ENCODE measurements around the gene ITIH3. TPM values are rescaled to one million over a fixed set of nuclear protein-coding genes. Genes with fewer than 3 reads are reported as not detected.

ITIH3 gene
- total RNA-seq, 1 donor from 2014 or later = 0.71 TPM

DNA sequence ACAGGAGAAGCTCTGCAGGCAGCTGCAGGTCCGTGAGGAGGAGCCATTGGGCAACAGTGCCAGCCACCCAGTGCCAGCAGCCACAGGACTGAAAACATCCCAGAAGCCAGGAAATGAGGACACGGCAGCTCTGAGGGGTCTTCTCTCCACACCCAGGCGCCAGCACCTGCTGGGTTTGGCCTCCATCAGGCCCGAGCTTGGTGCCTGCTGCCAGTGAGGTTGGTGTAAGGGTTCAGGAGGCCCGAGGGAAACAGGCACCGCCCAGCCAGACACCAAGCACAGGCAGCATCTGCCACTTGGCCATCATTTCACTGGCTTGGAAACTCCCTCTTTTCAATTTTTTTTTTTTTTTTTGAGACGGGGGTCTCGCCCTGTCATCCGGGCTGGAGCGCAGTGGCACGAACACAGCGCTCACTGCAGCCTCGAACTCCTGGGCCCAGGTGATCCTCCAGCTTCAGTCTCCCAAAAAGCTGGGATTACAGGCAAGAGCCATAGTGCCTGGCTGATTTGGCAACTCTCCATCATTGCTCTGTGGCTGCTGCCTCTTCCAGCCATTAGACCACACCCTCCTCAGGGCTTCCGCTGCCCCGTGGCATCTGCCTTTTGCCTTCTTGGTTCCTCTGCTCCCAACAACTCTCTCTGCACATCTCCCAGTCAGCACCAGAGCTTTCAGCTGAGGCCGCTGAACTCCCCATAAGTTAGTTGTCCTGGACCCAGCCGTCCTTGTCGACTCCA is 1.5 kb upstream of the ITIH3 start:
- no peak for DNase-seq (ENCODE audit: low spot score)

GRCh38 chr3:52793702-52794611 is 639 bp upstream of the ITIH3 start:
- DNase-seq (ENCODE audit: low spot score) = no peak

- no peak for DNase-seq (ENCODE audit: low spot score)
Measured at GRCh38 chr3:52795298-52795900, 803 bp downstream of the ITIH3 start.

DNA sequence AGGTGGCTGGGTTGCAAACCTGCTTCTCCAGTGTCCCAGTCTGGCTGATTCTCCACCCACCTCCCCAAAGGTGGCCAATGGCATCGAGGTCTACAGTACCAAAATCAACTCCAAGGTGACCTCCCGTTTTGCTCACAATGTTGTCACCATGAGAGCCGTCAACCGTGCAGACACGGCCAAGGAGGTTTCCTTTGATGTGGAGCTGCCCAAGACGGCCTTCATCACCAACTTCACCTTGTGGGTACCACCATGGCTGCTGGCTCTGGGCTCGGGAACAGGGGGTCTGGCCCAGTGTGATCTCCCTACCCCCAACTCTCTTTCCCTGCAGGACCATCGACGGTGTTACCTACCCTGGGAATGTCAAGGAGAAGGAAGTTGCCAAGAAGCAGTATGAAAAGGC is 1.8 kb downstream of the ITIH3 start:
- DNase-seq (ENCODE audit: low spot score) = no peak

DNA sequence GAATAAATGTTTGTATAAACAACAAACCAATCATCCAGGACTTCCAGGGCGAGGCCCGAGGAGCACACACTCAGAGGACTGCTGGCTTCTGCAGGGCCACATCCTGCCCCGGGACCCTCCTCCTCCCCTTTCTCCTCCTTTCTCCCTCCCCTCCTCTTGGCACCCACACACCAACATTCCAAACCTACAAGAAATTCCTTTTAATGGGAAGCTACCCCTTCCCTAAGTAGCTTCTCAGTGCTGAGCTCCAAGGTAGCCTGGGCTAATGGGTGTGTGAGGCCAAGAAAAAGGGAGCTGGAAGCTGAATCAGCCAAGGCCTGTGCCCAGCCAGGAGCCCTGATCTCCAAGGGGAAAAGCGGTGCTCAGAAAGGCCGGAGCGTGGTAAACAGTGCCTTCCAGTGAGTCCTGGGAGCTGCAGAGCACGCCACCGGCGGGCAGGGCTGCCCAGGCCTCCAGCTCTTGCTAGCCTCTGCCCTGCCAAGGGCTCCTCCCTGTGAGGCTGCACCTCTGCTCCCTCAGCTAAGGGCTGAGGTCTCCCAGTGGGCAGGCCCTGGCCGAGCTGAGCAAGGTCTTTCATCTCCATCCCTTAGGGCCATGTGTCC is 3.9 kb downstream of the ITIH3 start:
- no peak for DNase-seq (ENCODE audit: low spot score)

GRCh38 chr3:52798978-52799476 is 4.4 kb downstream of the ITIH3 start:
- DNase-seq (ENCODE audit: low spot score) = no peak

DNA sequence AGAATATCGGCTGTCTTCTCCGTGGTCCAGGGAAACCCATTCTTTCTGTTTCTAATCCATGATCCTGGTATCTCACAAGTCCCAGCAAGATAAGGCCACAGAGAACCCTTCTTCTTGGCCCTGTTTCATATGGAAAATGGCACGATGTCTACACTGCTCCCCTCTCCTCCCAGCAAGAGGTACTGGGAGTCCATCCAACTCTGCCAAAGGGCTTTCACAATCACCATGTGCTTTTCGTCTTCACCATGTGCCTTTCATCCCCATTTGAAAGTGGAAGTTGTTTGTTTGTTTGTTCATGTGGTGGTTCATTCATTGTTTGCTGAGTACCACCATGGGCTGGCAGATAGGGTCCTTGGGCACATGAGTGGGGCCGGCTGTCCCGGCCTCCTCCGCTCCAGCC is 5.5 kb downstream of the ITIH3 start:
- DNase-seq (ENCODE audit: low spot score) = no peak

GRCh38 chr3:52801839-52802238 is 7.2 kb downstream of the ITIH3 start:
- DNase-seq (ENCODE audit: low spot score) = no peak

DNA sequence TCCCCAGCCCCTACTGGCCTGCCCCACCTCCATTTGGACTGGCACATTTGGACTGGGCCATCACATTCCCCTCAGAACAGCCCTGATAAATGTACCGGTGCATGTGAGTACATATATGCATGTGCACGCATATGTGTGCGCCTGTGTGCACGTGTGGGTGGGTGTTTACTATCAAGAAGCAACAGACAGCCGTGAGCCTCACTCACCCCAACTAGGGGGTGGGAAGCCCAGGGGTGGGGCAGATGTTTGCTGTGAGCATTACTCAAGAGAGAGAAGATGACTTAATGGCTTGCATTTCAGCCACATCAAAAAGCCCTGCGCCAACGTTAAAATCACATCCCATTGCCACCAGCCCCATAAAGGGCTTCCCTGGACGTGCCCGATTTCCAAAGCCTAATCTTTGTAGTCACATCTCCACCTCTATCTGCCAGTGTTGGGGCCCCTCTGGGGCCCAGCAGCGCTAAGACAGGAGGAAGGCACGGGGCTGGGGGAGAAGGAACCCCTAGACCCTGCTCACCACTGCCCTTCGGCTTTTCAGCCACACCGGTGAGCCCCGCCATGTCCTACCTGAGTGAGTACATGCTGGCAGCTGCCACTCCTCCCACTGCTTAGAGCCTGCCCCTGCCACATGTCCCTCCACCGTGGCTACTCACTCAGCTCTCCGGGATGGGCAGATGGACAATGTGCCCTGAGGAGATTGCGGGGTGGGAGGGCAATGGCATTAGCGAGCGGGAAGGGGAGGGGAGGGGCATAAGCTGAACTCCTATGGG is 10.9 kb downstream of the ITIH3 start:
- DNase-seq (ENCODE audit: low spot score) = no peak

- no peak for DNase-seq (ENCODE audit: low spot score)
Measured at GRCh38 chr3:52809149-52809548, 14.6 kb downstream of the ITIH3 start.

- no peak for DNase-seq (ENCODE audit: low spot score)
Measured at GRCh38 chr3:52809662-52810377, 15.2 kb downstream of the ITIH3 start.

DNA sequence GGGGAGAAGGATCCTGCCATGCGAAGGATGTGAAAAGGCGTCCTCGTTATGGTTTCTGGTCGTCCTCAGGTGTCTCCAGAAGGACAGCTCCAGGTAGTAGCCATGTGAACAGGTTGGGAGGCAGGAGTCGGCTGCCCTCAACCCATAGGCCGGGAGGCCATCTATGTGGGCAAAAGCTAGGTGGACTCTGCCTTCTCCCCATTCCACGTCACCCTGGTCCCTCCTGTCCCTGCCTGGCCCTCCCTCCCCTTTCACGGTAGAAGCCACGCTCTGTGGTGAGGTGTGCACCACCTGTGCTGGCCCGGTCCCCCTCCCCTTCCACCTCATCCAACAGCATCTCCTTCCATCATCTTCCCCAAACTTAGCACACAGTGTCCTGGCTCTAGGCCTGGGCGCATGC is 16.3 kb downstream of the ITIH3 start:
- DNase-seq (ENCODE audit: low spot score) = no peak

- no peak for DNase-seq (ENCODE audit: low spot score)
Measured at GRCh38 chr3:52811452-52812011, 16.9 kb downstream of the ITIH3 start.

DNA sequence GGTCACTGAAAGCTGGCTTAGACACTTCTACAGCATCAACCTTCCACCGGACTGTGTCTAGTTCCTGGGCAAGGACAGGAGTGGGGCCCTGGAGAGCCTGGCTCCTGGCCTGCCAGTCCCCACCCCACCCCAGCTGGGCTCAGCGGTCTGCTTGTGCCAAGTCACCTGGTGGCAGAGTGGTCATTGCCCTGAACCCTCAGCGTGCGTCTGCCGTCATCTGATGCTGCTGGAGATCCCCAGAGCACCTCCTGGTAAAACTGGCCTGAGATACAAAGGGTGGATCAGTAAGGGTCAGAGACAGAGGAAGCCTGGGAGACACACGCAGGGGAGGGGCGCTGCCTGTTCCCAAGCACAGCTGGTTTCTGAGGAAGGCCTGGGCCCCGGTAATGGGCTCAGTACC is 19.2 kb downstream of the ITIH3 start:
- DNase-seq (ENCODE audit: low spot score) = no peak

- no peak for DNase-seq (ENCODE audit: low spot score)
Measured at GRCh38 chr3:52816199-52816598, 21.6 kb downstream of the ITIH3 start.

DNA sequence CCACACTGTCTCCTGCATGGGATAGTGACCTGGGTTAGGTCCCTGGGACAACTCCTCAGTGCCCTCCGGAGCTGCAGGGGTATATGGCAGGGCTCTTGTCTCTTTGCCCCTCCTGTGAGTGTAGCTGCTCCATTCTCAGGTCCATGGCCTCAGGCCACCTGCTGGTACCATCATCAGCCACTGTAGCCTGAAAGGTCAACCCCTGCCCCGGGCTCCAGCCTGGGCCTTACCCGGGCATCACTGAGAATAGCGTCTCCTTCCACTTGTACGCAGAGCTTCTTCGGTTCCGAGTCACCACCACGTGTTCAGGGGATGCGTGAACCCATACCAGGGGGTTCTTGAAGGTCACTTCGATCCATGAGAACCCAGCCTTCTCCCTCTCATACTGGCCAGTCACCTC is 22.1 kb downstream of the ITIH3 start:
- DNase-seq (ENCODE audit: low spot score) = no peak

- DNase-seq (ENCODE audit: low spot score) = no peak
Measured at GRCh38 chr3:52817221-52817620, 22.6 kb downstream of the ITIH3 start.

- DNase-seq (ENCODE audit: low spot score) = no peak
Measured at GRCh38 chr3:52817860-52818259, 23.3 kb downstream of the ITIH3 start.

- DNase-seq (ENCODE audit: low spot score) = no peak
Measured at GRCh38 chr3:52819936-52820335, 25.3 kb downstream of the ITIH3 start.

- no peak for DNase-seq (ENCODE audit: low spot score)
Measured at GRCh38 chr3:52820736-52821135, 26.1 kb downstream of the ITIH3 start.

All from mesenteric fat pad (tissue), 1 donor.